Adrenal gland (tissue), 5 donors: ENCODE results near the gene TMBIM4.

Source experiments
- POLR2A ChIP-seq, 2 donors: fragments of 450-650 bp; IDR thresholded peaks; one replicate each; pipeline ENCODE4 v1.6.1; 2017; ENCODE audit warnings: antibody characterized with exemption in 2 of 2, mild to moderate bottlenecking in 2 of 2, moderate library complexity in 1 of 2
- TF ChIP-seq, protein P1 (sequence below), 6 experiments: fragments of 450-650 bp in 4 of 6; fragments of 200-600 bp in 2 of 6; sonication (generic) in 1 of 6; IDR thresholded peaks; 1 replicate in 5 of 6; 2 replicates in 1 of 6; pipeline versions ENCODE4 v1.5.1 to v1.8.0; 2016 to 2021; ENCODE audit warnings: antibody characterized with exemption in 6 of 6, mild to moderate bottlenecking in 2 of 6, moderate library complexity in 1 of 6
- donor health status: DM: no; HTN: no; CAD: no.

GRCh38 chr12:66108386-66108785 lies 61.4 kb downstream of the TMBIM4 start:
- TF ChIP-seq, protein P1, sequence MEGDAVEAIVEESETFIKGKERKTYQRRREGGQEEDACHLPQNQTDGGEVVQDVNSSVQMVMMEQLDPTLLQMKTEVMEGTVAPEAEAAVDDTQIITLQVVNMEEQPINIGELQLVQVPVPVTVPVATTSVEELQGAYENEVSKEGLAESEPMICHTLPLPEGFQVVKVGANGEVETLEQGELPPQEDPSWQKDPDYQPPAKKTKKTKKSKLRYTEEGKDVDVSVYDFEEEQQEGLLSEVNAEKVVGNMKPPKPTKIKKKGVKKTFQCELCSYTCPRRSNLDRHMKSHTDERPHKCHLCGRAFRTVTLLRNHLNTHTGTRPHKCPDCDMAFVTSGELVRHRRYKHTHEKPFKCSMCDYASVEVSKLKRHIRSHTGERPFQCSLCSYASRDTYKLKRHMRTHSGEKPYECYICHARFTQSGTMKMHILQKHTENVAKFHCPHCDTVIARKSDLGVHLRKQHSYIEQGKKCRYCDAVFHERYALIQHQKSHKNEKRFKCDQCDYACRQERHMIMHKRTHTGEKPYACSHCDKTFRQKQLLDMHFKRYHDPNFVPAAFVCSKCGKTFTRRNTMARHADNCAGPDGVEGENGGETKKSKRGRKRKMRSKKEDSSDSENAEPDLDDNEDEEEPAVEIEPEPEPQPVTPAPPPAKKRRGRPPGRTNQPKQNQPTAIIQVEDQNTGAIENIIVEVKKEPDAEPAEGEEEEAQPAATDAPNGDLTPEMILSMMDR (IDR thresholded peaks at IDR 0.05): no peak
- TF ChIP-seq POLR2A (IDR thresholded peaks at IDR 0.05): no peak
